CD4-positive, alpha-beta T cell treated with Interleukin-6 at 100 ng/mL for 8 hours (primary cell): Measurements from ENCODE around the gene PHACTR3.

Experiments used
- DNase-seq: peaks from one replicate; pipeline ENCODE4 v3.0.0-alpha.2; 2020; ENCODE audit warnings: mixed read lengths, low spot score

PHACTR3 gene

DNA sequence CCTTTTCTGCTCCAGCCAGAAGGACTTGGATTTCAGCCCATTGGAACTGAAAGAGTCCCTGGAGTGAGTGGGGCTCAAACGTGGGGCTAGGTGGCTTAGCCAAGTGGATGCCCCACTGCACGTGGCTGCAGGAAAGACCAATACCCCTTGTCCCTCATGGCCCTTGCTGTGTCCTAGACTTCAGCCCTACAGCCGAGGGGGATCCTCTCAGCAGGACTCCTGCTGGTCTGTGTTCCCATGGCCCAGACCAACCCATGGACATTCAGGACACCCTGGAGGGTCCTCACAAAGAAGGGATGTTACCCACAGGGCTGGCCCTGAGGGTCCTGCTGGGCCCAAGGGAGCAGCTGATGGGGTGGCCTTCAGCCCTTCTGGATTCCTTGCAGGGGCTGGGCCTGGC, 30.0 kb upstream of the PHACTR3 start:
- DNase-seq = no peak

DNA sequence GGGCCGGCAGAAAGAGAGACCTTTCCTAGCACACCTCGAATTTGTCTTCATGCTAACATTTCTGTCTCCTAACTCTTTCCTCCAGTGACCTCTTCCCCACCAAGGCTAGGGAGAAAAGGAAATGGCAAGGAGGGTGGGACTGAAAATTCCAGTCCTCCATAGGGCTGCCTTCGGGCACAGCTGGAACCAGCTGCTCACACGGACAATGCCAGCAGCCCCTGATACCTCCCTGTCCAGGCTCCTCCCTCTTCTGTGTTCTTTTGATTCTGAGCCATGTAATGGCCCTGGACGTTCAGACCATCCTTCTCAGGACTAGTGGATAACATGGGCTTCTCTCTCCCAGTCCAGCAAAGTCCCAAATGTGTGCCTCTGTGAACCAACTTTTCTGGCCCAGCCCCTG, 29.1 kb upstream of the PHACTR3 start:
- no peak for DNase-seq

DNA sequence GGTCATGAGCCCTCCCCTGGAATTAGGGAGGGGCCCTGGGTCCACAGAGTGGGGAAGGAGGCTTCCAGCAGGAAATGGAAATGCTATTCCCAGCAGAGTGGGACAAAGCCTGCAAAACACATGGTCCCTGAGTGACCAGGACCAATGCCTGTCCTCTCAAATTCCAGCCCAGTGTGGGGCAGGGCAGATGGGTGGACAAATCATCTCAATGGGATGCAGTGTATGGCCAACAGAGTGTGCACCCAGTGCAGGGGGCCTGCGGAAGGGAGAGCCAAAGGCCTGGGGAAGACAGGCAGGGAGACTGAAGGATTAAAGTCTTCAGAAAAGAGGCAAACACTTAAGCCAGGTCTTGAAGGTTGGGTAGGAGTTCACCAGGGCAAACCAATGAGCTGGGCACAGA, 28.7 kb upstream of the PHACTR3 start:
- DNase-seq = no peak

DNA sequence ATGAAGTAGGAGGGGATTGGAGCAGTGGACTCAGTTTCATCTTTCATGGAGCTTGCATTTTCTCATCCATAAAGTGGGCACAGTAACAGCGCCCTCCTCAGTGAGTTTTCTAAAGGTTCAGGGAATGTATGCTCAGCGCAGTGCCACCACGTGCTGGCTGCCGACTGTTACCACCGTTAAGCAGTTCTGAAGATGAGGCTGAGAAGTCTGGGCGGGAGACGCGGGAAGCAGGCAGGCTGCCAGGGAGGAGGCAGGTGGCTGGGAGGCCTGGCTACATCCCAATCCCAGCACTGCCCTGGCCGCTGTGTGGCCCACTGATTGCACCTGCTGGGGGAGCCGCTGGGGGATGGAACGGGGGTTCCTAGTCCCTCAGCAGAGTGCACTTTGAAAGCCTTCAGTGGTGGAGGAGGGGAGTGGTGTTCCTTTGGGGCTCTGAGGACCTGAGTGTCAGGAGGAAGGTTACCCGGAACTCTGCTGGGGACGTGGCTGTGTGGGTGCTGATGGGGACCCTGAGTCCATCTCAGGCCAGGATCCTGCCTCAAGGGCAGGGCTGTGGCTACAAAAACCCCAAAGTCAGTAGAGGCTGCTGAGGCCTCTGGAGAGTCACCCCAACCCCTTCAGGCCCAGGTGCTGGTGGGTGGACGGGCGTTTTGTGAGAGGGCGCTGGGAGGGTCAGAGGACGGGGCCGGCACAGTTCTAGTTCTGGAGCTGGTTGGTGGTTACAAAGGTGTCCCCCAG, 28.0 kb upstream of the PHACTR3 start:
- no peak for DNase-seq

DNA sequence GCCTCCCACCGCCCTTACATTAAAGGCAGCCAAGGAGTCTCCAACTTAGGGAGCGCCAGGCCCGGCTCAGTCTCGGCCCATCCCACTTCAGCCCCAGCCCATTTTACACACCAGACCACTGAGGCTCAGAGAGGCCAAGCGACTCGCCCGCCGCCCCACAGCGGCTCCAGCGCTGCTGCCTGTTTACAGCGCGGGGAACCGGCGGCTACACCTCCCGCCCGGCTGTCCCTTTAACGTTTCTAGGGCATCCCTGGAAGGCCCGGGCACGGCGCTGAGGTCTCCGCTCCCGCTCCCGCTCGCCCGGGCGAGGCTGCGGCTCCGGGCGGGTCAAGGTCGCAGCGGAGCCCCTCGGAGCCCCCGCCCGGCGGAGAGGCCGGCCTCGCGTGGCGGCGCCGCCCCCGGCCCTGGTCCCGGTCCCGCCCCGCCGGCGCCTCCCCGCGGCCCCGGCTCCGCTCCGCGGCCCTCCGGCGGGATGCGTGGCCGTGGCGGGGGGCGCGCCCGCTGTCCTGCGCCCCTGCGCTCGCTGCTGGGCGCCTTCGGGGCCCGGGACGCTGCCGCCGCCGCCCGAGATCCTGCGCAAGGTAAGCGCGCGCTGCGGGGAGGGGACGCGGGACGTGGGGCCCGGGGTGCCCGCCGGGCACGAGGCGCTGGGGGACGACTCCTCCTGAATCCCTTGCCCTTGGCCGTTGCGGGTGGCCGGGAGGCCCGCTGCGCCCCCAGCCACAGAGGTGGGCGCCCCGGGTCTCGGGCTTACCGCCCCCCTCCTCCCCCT, 27.1 kb upstream of the PHACTR3 start:
- DNase-seq = no peak

DNA sequence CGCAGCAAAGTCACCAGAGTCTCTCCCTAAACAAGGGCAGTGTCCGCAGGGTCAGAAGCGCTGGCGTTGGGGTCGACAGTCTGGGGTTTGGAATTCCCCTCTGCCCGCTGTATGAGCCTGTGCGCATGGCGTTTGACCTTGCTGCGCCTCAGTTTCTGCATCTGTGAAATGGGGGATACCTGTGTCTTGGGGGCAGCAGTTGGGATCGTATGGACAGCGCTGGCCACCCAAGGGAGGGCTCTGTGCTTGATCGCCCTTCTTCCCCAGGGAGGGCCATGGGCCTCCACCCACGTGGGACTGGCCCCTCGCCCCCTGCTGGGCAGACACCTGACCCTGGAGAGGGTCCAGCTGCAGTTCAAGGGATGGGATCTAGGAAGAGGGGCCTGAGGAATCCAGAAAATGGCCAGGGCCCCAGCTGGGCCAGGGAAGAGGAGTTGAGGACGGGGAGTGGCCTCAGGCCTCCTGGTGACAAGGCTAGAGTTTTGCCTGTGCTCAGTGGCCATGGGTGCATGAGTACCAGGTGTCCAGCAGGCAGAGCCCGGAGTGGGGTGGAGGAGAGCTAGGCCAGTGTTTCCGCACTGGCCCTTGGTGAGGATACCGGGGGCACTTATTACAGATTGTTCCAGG, 26.4 kb upstream of the PHACTR3 start:
- DNase-seq = no peak

DNA sequence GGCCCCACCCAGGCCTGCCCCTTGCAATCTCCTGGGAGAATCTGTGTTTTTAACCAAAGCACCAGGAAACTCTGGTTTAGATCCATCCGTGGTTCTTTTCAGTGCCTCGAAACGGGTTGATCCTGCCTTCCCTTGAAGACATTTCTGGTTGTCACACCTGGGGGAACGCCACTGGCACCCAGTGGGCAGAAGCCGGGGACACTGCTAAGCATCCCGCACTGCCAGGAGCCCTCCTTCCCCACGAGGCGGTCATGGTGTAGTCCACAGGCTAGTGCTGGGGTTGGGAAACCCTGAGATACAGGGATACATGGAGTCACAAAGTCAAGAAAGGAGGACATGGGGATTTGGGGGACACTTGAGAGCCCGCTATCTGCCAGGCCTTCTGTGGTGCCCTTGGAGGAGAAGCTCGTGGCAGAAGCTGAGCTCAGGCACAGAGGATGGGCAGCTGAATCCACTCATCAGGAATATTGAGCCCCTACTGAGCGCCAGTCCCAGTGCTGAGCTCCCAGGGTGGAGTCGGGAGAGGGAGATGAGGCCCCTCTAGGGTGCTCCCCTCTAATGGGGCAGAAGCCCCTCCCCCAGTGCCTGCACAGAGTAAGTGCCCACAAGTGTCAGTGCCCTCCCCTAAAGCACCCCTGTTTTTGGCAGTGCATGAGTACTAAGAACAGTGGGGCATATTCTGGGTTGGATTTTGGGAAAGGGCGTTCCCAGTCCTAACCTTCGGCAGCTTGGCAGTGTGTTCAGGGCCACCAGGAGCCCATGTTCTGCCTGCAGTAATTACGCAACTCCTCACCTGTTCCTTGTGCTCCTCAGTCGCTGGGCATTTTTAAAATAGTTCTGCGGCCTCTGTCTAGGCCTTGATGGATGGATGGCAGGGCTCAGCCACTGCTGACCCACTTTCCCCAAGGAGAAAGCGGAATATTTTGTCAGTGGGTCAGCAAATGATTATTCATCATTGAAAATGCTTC, 25.6 kb upstream of the PHACTR3 start:
- no peak for DNase-seq

DNA sequence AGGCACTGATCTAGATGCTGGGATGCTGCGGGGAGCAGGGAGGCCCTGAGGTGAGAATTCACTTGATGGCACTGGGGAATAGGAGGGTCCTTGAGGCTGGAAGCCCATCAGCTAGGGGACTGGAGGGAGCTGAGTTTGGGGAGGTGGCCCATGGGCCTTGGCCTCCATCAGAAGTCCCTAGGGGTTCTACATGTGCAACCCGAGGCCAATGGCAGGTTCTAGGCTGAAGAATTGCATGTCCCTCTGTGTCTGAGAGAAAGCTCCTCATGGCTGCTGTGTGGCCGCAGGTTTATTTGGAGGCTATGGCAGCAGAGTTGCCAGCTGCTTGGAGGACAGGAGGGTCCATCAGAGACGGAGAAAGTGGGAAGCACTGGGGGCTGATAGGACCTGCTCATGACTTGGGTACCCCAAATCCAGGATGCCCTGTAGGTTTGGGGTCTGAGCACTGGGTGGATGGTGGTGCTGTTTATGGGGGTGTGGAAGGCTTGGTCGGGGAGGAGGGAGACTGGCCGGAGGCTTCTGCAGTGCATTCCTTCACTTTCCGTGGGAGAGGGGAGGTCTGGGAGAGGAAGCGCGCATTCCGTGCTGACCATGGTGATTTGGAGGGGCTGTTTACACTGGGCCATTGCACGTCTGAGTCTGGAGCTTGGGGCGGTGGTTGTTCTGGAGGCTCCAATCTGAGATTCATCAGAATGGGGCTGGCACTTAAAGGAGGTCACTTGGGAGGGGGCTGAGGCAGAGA, 24.8 kb upstream of the PHACTR3 start:
- no peak for DNase-seq

DNA sequence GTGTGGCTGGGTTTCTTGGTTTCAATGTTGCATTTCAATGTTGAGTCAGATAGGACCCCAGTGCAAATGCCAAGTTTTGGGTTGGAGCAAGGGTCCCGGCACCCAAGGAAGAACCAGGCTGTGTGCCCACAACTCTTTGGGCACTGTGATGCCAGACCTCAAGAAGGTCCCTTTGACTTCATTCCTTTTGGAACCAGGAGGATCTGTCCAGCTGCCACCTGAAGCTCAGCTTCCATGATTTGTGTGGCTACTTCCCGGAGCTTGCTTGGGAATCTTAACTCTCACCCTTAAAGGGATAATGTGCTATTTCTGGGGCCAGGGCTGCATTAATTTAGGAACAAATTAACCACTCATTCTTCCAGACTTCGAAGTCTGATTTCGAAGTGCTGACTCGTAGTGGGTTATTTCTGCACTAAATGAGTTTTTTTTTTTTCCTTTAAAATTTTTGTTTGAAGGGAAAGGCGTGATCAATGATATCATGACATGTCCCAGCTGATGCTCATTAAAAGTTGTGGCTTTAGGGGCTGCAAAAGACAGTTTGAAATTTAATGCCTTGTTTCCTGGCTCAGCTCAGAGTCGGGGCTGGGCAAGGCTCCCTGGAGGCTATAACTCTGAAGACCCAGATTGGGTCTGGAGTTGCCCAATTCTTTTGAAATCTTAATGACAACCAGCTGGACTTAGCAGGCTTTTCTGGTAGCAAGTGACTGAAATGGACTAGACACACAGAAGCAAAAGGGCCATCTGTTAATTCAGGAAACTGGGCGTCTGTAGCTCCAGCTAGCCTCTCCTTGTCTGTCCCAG, 24.0 kb upstream of the PHACTR3 start:
- no peak for DNase-seq

DNA sequence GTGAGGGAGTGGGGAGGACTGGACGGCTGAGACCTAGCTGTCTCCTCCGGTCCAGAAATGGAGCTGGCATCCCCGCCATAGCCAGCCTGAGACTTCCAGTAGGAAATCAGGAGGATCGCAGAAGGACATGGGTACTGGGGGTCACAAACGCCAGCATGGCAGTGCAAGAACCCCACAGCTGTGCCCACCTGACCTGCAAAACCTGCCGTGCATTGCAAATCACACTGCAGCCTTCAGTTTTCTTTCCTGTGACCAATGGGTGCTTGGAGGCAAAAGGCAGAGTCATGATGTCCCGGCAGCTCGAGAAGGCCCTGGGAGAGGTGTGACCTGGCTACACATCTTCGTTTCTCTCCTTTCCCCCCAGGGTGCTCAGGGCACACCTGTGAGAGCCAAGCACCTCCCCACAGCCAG, 23.3 kb upstream of the PHACTR3 start:
- no peak for DNase-seq

DNA sequence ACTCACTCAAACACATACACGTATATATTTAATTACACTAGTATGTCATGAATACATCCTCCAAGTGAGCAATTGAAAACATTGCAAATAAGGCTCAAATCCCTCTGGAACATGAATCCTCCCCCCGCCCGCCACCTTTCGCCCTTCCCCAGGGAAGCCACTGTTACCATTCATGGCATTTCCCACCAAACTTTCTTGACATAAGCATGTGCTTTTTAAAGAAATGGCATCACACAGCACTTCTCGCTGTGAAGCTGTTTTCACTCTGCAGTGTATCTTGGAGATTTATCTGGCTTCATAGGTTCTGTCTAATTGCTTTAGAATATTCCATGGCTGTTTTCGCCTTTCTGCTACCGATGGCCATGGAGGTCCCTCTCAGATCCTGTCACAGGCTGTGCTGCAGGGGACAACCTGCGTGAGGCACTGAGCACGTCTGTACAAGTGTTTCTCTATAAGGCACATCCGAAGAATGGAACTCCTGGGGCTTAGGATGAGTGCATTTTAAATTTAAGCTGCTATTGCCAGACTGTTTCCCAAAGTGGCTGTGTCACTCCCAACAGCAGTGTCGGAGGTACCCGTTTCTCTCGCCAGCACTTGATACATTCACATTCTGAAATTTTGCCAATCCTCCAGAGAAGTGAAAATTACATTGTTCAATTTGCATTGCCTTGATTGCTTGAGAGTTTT, 22.2 kb upstream of the PHACTR3 start:
- DNase-seq = no peak

DNA sequence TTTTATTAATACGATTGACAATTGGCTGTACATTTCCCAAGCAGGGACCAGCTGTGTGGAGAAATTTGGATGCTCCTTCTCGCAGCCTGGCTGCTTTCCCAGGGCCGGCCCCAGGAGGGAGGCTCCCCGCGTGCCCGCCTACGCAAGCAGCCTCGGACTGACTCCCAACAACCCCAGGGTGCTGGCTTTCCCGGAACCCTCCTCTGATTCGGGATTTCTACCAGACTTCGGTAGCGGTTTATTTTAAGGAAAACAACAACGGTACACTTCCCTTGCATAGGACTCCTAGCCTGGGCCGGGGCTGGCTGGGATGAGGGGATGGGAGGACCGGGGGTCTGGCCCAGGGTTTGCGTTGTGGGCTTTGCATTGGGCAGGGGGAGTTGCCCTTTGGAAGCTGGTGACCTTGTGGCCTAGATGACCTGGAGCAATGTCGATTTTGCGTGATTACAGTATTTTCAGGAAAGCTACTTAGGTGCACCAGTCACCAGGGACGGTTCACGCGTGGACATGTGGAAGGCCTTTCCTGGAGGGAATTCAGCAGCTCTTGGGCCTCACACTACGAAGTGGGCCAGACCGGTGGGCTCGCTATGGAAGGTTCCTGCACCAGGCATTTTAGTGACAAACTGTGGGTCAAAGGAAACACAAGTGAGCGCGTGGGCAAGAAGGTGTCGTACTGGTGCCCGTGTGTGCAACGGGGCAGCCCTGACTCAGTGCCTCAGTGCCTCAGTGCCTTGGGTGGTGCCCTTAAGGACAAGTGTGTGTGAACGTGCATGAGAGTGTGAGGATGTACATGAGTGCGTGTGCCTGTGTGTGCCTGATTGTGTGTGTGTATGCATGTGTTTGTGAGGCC, 20.7 kb upstream of the PHACTR3 start:
- DNase-seq = no peak

DNA sequence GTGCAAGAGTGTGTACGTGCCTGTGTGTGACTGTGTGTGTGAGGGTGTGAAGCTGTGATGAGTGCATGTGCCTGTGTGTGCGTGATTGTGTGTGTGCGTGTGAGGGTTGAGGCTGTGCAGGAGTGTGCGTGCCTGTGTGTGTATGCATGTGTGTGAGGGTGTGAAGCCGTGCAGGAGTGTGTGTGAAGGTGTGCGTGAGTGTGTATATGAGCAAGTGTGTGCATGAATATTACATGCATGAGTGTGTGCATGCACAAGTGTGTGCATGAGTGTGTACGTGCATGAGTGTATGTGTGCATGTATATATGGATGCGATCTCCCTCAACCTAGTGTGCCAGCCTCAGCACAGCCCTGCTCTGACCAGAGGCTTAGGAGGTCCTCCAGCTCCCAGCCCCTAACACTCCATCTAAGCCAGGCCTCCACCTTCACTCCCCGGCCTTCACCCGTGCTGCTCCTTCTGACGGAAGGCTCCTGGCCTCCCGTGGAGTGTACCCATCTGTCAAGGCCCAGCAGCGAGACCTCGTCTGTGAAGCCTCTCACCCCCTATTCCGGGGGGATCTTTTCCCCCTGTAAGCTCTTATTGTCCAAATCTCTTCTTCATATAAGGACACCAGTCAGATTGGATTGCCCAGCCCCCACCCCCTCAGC, 19.9 kb upstream of the PHACTR3 start:
- DNase-seq = no peak

DNA sequence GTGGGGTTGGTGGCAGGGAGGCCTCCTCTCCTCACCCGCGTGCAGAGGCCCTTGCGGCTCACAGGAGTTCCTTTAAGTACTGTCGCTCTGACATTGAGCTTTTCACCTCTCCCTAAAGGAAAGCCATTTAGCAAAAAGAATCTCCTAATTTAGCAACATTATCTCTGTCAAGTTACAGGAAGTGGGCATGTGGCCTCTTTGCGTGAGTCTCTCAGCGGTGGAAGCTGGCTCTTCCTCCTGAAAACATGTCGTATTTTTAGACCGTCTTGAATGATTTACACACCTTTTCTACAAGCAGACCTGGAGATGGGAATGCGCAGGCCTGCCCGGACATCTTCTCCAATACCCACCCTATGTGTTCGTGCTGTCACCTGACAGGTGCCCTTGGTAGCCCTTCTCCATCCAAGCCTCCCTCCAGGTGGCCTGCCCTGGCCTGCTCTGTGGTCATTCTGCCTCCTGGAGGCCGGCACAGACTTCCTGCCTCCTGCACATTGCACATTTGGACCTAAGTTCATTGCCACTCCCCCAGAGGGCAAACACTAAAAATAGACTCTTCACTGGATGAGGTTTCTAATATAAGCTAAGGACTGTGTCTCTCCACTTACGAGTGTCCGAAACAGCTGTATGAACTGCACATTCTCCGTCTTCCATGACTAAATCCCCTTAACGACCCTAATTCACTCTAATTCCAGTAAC, 18.5 kb upstream of the PHACTR3 start:
- no peak for DNase-seq

DNA sequence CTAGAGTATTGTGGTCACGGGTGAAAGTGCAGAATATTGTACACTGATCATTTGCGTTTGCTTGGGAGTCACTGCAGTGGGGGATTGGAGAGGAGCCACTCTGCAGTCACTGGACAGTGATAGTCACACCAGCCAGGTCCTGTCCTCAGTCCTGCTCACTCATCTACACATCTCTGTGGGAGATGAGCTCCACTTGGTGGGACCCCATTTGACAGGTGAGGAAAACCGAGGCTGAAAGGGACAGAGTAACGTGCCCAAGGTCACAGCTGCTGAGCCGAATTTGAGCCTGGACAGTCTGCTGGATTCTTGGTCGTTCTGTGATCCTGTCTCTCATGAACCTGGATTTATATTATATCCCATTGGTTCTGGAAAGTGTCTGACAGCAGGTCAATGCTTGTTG, 17.7 kb upstream of the PHACTR3 start:
- DNase-seq = no peak

DNA sequence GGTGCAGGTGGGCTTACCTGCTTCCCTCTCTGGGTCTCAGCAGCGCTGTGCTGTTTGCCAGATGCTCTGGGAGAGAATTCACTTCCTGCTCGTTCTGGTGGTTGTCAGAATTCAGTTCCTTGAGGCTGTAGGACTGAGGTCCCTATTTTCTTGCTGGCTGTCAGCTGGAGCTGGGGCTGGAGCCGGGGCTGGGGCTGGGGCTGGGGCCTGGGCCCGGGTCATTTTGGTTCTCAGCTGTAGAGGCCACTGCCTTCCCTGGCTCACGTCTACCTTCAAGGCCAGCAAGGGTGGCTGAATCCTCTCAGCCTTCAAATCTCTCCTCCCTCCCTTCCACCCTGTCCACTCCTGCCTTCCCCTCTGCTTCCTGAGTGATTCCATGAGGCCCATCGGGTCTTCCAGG, 16.8 kb upstream of the PHACTR3 start:
- DNase-seq = no peak

DNA sequence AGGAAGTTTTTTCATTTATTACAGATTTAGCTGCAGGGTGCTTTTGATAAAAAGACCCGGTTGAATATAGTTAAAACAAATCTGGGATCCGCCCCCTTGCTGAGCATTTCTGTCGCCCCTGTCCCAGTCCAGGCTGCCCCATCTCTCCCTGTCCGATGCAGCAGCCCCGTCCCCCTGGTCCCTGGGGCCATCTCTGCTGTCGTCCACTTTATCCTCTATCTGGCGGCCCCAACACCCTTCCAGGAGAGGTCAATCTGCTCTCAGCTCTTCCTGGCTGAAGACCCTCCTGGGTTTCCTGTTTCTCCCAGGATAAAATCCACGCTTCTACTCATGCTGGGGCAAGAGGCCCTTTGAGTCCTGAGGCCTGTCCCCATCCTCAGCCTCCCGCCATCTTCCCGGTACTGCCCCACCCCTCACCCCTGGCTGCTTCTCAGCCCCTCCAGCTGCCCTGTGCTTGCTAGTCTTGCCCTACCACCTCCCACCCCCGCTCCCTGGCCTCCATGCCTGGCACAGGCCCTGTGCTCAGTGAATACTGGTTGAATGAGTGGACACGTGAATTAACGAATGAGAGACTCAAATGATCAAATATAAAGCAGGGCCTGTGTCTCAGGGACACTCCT, 16.0 kb upstream of the PHACTR3 start:
- no peak for DNase-seq
